K562 (cell line): ENCODE measurements around the gene WASHC4. TPM values are rescaled to one million over a fixed set of nuclear protein-coding genes. Genes with fewer than 3 reads are reported as not detected.

Source experiments
- CXXC5 ChIP-seq: fragments of 250-450 bp; sonication (Bioruptor Pico); IDR thresholded peaks from 2 replicates; pipeline ENCODE4 v1.8.0; 2022; ENCODE audit warnings: inconsistent platforms, mild to moderate bottlenecking, moderate library complexity
- ERF ChIP-seq: fragments of 450-650 bp; formaldehyde crosslinking; IDR thresholded peaks from 2 replicates; pipeline ENCODE4 v1.4.0; 2020; ENCODE audit warnings: mild to moderate bottlenecking, mixed read lengths
- HNRNPL ChIP-seq: fragments of 200-400 bp; formaldehyde crosslinking; IDR thresholded peaks from 2 replicates; pipeline ENCODE4 v1.6.1; 2017; ENCODE audit warnings: low read depth, mild to moderate bottlenecking, low read length
- KDM5B ChIP-seq: fragments of 200-600 bp; sonication (generic); IDR thresholded peaks from 2 replicates; pipeline ENCODE4 v1.6.1; 2012; ENCODE audit warnings: low read depth, mild to moderate bottlenecking, moderate library complexity, low read length, control low read depth, inconsistent platforms; ENCODE audit not compliant: insufficient replicate concordance
- KLF13 ChIP-seq: fragments of 450-650 bp; IDR thresholded peaks from 2 replicates; pipeline ENCODE4 v1.6.1; 2016; ENCODE audit warnings: missing genetic modification characterization, low read depth, mild to moderate bottlenecking, missing compliant biosample characterization, moderate library complexity, borderline replicate concordance
- MAFG ChIP-seq: fragments of 450-650 bp; conservative IDR thresholded peaks from 2 replicates; pipeline ENCODE4 v1.6.1; 2016; ENCODE audit warnings: missing genetic modification characterization, missing compliant biosample characterization
- MBD1 ChIP-seq: fragments of 250-450 bp; sonication (Bioruptor Pico); IDR thresholded peaks from 2 replicates; pipeline ENCODE4 v1.8.0; 2022; ENCODE audit warnings: inconsistent platforms
- MYC ChIP-seq, 2 experiments: fragments of 250-450 bp in 1 of 2; sonication (Bioruptor Pico) in 1 of 2; IDR thresholded peaks; 2 replicates each; pipeline versions ENCODE4 v1.5.1 to v1.6.1; 2012 to 2021; ENCODE audit warnings: low read depth in 2 of 2, borderline replicate concordance in 1 of 2, improper control_type of control experiment in 1 of 2, low read length in 1 of 2, mild to moderate bottlenecking in 1 of 2, moderate library complexity in 1 of 2
- PHF8 ChIP-seq: fragments of 200-600 bp; sonication (generic); IDR thresholded peaks from 2 replicates; pipeline ENCODE4 v1.6.1; 2012; ENCODE audit warnings: mixed run types, mild to moderate bottlenecking, inconsistent platforms, low read length, moderate library complexity, borderline replicate concordance
- POLR2G ChIP-seq: fragments of 200-400 bp; formaldehyde crosslinking; IDR thresholded peaks from 2 replicates; pipeline ENCODE4 v1.6.1; 2017; ENCODE audit warnings: low read depth, mild to moderate bottlenecking, antibody characterized with exemption, low read length, moderate library complexity
- PRPF4 ChIP-seq: fragments of 200-400 bp; formaldehyde crosslinking; IDR thresholded peaks from one replicate; pipeline ENCODE4 v1.6.1; 2017; ENCODE audit warnings: low read length, low read depth, mild to moderate bottlenecking; ENCODE audit not compliant: insufficient read depth, poor library complexity, severe bottlenecking
- RAD21 ChIP-seq, 2 experiments: fragments of 250-450 bp in 1 of 2; fragments of 450-650 bp in 1 of 2; sonication (Bioruptor Pico) in 1 of 2; formaldehyde crosslinking in 1 of 2; IDR thresholded peaks in 1 of 2; conservative IDR thresholded peaks in 1 of 2; 2 replicates each; pipeline versions ENCODE4 v1.4.0 to v1.8.0; 2020 to 2022; ENCODE audit warnings: mild to moderate bottlenecking in 2 of 2, moderate library complexity in 1 of 2
- RBFOX2 ChIP-seq: fragments of 200-400 bp; formaldehyde crosslinking; IDR thresholded peaks from 2 replicates; pipeline ENCODE4 v1.6.1; 2017; ENCODE audit warnings: low read depth, mild to moderate bottlenecking, low read length, moderate library complexity
- SIN3A ChIP-seq, 2 experiments: fragments of 150-350 bp in 1 of 2; IDR thresholded peaks; 2 replicates each; pipeline ENCODE4 v1.6.1; 2011 to 2016; ENCODE audit warnings: borderline replicate concordance in 2 of 2, low read depth in 2 of 2, low read length in 2 of 2, mild to moderate bottlenecking in 2 of 2, moderate library complexity in 2 of 2; ENCODE audit not compliant: control insufficient read depth in 1 of 2
- SMAD4 ChIP-seq: fragments of 250-450 bp; sonication (Bioruptor Pico); conservative IDR thresholded peaks from 2 replicates; pipeline ENCODE4 v1.8.0; 2021; ENCODE audit warnings: inconsistent platforms, mild to moderate bottlenecking, moderate library complexity
- SRF ChIP-seq, 2 experiments: fragments of 250-450, 450-650 bp in 1 of 2; sonication (Bioruptor Pico) in 1 of 2; sonication (generic) in 1 of 2; formaldehyde crosslinking; IDR thresholded peaks; 2 replicates each; pipeline versions ENCODE4 v1.5.0 to v1.5.1; 2020 to 2022; ENCODE audit warnings: mild to moderate bottlenecking in 1 of 2, missing genetic modification reagents in 1 of 2
- TAF1 ChIP-seq: IDR thresholded peaks from 2 replicates; pipeline ENCODE4 v1.6.1; 2011; ENCODE audit warnings: mild to moderate bottlenecking, low read length, moderate library complexity; ENCODE audit not compliant: insufficient read depth, control insufficient read depth, severe bottlenecking; ENCODE audit errors: extremely low read depth
- ZBTB12 ChIP-seq: fragments of 250-450 bp; sonication (Bioruptor Pico); IDR thresholded peaks from 2 replicates; pipeline ENCODE4 v1.4.0; 2020
- ZBTB7A ChIP-seq: IDR thresholded peaks from 2 replicates; pipeline ENCODE4 v1.6.1; 2011; ENCODE audit warnings: low read depth, mild to moderate bottlenecking, low read length, moderate library complexity, borderline replicate concordance; ENCODE audit not compliant: control insufficient read depth
- ZFX ChIP-seq: sonication (generic); formaldehyde crosslinking; IDR thresholded peaks from 2 replicates; pipeline ENCODE4 v1.8.0; 2022; ENCODE audit warnings: mild to moderate bottlenecking, missing genetic modification reagents, moderate library complexity
- ZNF764 ChIP-seq: fragments of 250-450 bp; sonication (Bioruptor Pico); IDR thresholded peaks from 2 replicates; pipeline ENCODE4 v1.4.0; 2020; ENCODE audit warnings: low read depth, mild to moderate bottlenecking, moderate library complexity
- polyA plus RNA-seq, 8 experiments: library from polyadenylated mRNA; depleted of rRNA in 4 of 8; stranded (reverse) in 5 of 8; unstranded in 3 of 8; fragments of >200 nt; fragmentation: Nextera tagmentation in 2 of 8; fragmentation: Illumina TruSeq in 1 of 8; extraction: Ambion mirVana in 2 of 8; extraction: Trizol in 1 of 8; gene quantifications; 2 replicates each; pipeline versions ENCODE4 v1.2.1 to v1.2.3, GENCODE V29; 2011 to 2014; ENCODE audit warnings: inconsistent platforms in 1 of 8, missing spikeins in 1 of 8
- total RNA-seq, 7 experiments: library from RNA; depleted of rRNA in 6 of 7; stranded (reverse); fragments of >200 nt in 6 of 7; fragmentation: Illumina TruSeq in 2 of 7; extraction: Trizol in 2 of 7; gene quantifications; 2 replicates each; pipeline versions ENCODE4 v1.2.1 to v1.2.3, GENCODE V29; 2011 to 2021; ENCODE audit warnings: low replicate concordance in 1 of 7

WASHC4 gene
- total and polyA plus RNA-seq, 9 of the 15 experiments (the other 6 are each of a cell fraction or from before 2014, with no cell fraction given) = 12.5 to 38.5 (median 21.3) TPM

GRCh38 chr12:105084251-105085250, 23.0 kb upstream of the WASHC4 start, which contains the start of gene ALDH1L2 (continued):
- TF ChIP-seq MYC (IDR thresholded peaks at IDR 0.05; ENCODE audit: low read depth, low read length) = 0 out of 2 replicates have a peak, but pooled peaks have one; percentile 33
- no peak for TF ChIP-seq MYC (CRISPR knock-in tag; IDR thresholded peaks at IDR 0.05; ENCODE audit: borderline replicate concordance, low read depth)
- TF ChIP-seq MAFG = no peak
- peak; percentile 40 for TF ChIP-seq KDM5B
- no peak for TF ChIP-seq RAD21 (CRISPR knock-in tag; conservative IDR thresholded peaks at IDR 0.05 in 1 of 2, IDR thresholded peaks at IDR 0.05 in 1 of 2)
- TF ChIP-seq KLF13 (tag) = no peak
- 0 out of 2 replicates have a peak, but pooled peaks have one; percentile 55 for TF ChIP-seq ERF (CRISPR knock-in tag)
- peak; percentile 22; the same call in 1 of the 2 replicates for TF ChIP-seq ZBTB7A
- TF ChIP-seq POLR2G = peak; percentile 91
- peak; percentile 92 for TF ChIP-seq RBFOX2
- no peak for TF ChIP-seq ZBTB12 (CRISPR knock-in tag)
- peak; percentile 48; the same call in 1 of the 2 replicates for TF ChIP-seq PHF8
- no peak for TF ChIP-seq SRF (CRISPR knock-in tag; IDR thresholded peaks at IDR 0.05)
- peak; percentile 30 for TF ChIP-seq ZFX (CRISPR knock-in tag)
- TF ChIP-seq PRPF4 = no peak
- peak; percentile 50 for TF ChIP-seq CXXC5 (CRISPR knock-in tag)
- 0 out of 2 replicates have a peak, but pooled peaks have one; percentile 37 for TF ChIP-seq HNRNPL
- peak; percentile 47; the same call in 1 of the 2 replicates for TF ChIP-seq SMAD4 (CRISPR knock-in tag)
- TF ChIP-seq MBD1 (CRISPR knock-in tag) = peak; percentile 86; the same call in 1 of the 2 replicates
- TF ChIP-seq TAF1 = peak; percentile 32
- TF ChIP-seq ZNF764 (CRISPR knock-in tag) = no peak
- 0 out of 4 replicates have a peak, but pooled peaks of 1 of the 2 experiments have one; percentile 38 for TF ChIP-seq SIN3A (IDR thresholded peaks at IDR 0.05; ENCODE audit: borderline replicate concordance in 2 of 2, control insufficient read depth in 1 of 2, low read depth in 2 of 2, low read length in 2 of 2)
